NCI-H2029 treated with DMSO at 0.1 percent for 48 hours (cell line): Measurements from ENCODE around the gene SLMAP.

Experiments used
- DNase-seq: peaks from one replicate; lab custom pipeline; 2025; lab: John Stamatoyannopoulos, UW

SLMAP gene, protein sequence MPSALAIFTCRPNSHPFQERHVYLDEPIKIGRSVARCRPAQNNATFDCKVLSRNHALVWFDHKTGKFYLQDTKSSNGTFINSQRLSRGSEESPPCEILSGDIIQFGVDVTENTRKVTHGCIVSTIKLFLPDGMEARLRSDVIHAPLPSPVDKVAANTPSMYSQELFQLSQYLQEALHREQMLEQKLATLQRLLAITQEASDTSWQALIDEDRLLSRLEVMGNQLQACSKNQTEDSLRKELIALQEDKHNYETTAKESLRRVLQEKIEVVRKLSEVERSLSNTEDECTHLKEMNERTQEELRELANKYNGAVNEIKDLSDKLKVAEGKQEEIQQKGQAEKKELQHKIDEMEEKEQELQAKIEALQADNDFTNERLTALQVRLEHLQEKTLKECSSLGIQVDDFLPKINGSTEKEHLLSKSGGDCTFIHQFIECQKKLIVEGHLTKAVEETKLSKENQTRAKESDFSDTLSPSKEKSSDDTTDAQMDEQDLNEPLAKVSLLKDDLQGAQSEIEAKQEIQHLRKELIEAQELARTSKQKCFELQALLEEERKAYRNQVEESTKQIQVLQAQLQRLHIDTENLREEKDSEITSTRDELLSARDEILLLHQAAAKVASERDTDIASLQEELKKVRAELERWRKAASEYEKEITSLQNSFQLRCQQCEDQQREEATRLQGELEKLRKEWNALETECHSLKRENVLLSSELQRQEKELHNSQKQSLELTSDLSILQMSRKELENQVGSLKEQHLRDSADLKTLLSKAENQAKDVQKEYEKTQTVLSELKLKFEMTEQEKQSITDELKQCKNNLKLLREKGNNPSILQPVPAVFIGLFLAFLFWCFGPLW

DNA sequence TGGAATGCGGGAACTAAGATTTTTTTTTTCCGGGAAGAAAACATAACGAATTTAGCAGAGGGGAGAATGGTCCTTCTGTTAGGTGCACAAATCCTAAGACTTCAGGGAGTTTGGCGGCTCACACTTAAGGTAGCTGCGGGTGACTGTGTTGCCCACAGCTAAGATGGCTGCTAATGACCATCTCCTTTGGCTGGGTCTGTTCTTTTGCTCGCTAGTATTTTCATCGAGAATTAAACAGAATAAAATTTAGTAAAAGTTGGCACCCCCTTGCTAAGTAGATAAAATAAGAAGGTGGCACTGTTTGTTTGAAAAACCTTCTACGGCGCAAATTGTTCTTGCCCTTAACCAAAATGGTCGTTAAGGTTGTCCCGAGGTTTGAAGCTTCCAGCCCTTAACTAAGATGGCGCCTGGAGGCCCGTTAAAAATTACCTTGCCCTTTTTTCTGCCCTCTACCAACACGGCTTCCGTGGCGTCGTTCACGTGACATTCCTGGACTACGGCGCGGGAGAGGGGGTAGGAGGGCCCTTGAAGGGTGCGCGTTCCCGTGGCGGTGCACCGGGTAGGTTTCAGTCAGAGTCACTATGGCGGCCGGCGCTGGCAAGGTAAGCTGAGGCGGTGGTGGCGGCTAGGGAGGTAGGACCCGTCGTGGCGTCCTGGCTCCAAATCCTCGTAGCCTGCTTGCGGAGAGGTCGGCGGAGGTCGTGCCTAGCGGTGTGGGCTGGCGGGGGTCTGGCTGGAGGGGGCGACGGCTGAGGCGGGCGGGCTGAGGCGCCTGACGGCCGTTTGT, at the start of gene SLMAP:
Gene SLMAP, plus strand, starts transcription at position 569 of the 787 bp plus-strand sequence. CDS start 1,343 bp downstream, outside the sequence.
- peak; percentile 70 for DNase-seq

DNA sequence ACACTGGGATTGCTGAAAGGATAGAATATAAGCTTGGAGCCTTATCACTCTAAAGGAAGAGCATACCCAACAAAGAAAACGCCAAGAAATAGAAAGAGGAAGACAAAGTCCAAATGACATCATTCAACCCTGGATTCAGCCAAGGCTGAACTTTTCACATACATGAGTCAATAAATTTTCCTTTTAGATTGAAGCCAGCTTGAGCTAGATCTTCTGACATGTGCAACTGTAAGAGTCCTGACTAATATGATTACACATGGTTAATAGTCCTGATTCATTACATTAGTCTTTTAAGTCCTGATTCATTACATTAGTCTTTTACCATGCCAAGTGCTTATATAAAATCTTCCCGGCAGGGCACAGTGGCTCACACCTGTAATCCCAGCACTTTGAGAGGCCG, 49.6 kb upstream of the SLMAP start:
- no peak for DNase-seq

DNA sequence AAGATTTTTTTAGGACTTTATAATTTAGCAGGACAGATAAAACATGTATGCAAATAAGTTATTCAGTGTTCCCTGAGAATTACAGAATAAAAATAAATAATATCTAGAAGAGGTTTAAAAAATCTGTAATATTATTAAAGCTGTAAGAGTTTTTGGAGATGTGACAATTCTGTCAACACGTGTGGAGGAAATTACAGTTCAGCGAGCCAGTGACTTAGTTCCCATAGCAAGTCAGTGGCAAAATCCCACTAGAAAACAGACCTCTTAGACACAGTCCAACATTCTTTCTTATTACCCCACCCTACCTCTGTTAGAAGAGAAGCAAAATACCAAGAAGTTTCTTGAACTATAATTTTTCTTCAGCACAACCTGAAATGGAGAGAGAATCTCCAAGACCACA, 47.1 kb upstream of the SLMAP start:
- no peak for DNase-seq

DNA sequence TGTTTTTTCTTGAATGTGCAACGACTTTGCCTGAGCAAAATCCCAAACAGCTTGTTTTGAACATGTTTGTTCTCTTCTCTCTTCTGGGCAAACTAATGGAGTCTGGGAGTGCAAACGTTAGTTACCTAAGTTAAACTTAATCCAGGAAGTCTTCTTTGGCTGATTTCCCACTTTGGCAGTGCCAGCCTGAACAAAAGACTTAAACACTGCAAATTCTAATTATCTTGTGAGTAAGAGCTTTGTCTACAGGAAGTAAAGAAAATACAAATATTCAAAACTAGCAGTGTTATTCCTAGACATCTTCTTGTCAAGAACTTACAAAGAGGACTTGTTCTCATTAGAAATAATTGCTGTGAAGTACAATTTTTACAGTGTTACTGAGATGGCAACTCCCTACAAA, 46.5 kb upstream of the SLMAP start:
- DNase-seq = no peak

DNA sequence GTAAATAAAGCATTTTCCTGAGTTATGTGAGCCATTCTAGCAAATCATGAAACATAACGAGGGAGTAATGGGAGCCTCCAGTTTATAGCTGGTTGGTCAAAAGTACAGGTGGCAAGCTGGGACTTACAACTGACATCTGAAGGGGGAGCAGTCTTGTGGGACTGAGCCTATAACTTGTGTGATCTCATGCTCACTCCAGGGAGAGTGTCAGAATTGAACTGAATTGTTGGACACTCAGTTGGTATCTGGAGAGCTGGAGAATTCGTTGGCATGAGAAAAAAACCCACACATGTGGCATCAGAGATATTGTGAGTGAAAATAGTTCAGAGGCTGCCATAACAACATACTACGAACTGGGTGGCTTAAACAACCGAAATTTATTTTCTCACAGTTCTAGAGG, 40.4 kb upstream of the SLMAP start:
- DNase-seq = no peak

DNA sequence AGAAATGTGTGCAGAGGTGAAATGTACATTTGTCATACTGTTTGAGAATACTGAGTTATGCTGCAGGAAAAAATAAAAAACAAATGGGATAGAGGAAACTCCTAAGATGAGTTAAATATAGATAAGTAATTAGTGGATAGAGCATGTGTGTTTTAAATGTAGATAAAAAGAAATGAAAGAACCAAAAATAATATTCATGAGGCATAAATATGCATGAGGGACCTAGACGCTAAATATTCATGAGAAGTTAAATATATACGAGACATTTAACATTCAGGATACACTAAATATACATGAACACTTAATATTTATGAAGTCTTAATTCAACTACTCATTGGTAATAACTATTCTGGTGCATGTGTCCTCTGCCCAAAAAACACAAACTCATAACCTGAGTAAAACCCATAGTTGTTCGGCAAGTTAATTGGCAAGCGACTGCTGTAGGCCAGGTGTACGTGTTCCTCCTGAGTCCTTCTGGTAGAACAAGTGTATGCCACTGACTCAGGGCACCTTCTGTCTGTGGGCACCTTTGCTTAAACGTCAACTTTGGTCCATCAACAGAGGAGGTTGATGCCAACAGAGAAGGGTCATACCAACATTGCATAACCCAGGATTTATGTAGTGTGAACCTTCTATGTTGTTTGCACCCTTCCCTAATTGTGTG, 38.8 kb upstream of the SLMAP start:
- DNase-seq = no peak

DNA sequence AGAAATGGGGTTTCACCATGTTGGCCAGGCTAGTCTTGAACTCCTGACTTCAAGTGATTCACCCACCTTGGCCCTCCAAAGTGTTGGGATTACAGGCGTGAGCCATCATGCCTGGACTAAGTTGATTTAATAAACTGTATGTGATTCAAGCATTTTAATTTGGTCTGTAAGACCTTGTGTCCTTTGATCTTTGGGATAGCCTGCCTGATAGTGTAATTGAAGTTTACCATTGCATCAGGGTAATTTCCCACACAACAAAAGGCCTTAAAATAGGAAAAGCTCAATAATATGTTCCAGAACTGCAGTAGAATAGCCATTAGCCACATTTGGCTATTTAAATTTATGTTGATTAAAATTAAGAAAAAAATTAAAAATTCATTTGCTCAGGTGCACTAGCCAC, 38.0 kb upstream of the SLMAP start:
- no peak for DNase-seq

DNA sequence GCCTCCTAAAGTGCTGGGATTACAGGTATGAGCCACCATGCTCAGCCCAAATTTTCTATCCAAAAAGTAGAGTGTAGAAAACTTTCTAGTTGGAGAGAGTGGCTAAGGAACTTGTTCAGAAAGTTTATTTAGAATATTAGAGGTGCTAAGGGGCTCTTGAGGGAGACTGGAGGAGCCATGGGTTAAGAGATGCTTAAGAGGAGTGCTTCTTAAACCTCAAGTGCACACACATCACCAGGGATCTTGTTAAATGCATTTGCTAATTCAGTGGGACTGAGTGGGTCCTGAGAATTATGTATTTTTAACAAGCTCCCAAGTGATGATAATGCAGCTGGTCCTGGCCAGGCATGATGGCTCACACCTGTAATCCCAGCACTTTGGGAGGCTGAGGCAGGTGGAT, 29.7 kb upstream of the SLMAP start:
- DNase-seq = no peak

DNA sequence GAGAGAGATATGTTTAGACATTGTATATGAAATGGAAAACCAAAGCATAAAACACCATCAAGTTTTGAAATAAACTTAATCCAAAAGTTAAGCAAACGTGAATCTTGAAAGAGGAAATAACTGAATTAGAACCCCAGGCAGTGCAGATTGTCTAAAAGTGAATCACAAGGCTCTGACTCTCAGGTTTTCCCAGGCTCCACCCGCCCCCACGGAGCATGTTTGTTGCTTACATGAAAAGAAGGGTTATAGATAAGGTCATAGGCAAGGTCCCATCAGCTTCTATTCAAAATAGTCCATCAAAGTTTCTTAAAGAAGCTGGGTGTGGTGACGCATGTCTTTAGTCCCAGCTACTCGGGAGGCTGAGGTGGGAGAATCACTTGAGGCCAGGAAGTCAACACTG, 29.0 kb upstream of the SLMAP start:
- no peak for DNase-seq

DNA sequence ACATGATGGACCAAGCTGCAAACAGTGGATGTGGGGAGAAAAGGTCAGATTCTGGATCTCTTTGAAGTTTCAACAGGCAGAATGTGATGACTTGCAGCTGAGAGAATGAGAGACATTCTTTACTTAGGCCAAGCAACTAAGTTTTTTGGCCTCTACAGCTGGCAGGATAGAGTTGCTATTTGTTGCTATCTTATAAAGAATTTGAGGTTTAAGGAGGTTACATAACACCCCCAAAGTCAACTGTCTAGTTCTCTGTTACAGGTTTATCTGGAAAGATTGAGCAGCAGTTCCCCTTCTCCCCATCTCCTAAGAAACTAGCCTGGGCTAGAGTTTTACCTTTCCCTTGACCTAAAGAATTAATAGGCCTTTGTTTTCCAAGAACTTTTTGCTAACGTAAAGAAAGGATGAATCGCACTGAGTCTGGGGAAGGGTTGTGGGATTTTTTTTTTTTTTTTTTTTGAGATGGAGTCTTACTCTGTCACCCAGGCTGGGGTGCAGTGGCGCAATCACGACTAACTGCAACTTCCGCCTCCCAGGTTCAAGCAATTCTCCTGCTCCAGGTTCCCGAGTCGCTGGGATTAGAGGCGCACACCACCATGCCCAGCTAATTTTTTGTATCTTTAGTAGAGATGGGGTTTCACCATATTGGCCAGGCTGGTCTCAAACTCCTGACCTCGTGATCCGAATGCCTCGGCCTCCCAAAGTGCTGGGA, 26.6 kb upstream of the SLMAP start:
- DNase-seq = no peak

DNA sequence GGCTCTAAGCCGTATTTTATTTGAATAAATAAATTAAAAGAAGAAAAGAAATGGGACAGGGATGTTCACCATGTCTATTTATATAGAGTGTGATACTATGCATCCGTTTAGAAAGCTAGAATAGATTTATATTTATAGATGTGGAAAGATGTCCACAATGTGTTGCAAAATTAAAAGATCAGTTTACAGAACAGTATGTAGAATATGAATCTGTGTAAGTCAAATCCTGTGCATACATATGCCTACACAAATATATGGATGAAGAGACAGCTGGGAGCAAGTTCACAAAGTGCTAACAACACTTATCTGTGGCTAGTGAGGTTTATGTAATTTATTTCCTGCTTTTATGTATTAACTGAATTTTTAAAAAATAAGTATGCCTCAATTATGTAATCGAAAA, 25.4 kb upstream of the SLMAP start:
- DNase-seq = no peak

DNA sequence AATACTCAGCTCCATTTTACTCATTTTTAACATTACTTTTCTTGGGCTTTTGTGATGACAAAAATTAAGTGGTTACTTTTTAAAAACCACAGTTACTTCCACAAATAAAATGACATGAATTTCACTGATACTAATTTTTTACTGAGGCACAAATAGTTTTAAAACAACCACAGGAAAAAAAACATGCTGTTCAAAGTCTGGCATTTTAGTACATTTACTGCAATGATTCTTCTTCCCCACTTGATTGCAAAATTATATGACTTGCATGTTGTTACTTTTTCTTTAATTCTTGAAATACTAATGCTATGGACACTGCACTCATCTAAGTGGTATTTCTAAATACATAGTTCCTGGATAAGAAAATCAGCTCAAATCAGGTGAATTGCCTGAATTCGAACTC, 24.8 kb upstream of the SLMAP start:
- DNase-seq = no peak

DNA sequence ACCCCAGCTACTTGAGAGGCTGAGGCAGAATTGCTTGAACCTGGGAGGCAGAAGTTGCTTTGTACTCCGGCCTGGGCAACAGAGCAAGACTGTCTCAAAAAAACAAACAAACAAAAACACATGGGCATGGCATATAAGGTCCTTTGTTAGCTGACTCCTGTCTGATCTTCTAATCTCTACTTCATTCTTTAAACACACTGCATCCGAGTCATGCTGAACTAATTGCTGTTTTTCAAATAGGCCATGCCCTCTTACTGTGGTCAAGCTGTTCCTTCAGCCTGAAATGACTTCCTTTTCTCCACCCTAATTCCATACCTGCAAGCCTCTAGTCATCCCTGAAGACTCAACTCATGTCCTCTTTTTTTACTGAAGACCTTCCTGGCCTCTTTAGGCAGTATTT, 22.3 kb upstream of the SLMAP start:
- DNase-seq = no peak

DNA sequence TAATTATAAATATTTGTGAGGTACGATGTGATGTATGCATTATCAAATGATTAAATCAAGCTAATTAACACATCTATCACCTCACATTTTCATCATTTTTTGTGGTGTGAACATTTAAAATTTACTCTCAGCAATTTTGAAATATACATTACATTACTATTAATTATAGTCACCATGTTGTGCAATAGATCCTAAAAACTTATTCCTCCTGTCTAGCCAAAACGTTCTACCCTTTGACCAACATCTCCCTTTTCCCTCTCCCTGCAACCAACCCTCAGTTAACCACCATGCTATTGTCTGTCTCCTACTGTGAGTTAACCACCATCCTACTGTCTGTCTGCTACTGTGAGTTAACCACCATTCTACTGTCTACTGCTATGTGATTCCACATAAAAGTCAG, 20.7 kb upstream of the SLMAP start:
- no peak for DNase-seq

DNA sequence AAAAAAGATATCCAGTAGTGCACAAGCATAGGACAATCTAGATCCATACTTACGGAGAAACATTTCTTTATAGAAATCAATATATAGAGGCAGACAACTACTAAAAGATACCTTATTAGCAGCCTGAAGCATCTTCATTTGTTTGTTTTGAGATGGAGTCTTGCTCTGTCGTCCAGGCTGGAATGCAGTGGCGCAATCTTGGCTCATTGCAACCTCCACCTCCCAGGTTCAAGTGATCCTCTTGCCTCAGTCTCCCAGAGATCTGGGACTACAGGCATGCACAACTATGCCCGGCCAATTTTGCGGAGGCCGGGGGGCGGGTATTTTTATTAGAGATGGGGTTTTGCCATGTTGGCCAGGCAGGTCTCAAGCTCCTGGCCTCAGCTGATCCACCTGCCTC, 18.3 kb upstream of the SLMAP start:
- no peak for DNase-seq

DNA sequence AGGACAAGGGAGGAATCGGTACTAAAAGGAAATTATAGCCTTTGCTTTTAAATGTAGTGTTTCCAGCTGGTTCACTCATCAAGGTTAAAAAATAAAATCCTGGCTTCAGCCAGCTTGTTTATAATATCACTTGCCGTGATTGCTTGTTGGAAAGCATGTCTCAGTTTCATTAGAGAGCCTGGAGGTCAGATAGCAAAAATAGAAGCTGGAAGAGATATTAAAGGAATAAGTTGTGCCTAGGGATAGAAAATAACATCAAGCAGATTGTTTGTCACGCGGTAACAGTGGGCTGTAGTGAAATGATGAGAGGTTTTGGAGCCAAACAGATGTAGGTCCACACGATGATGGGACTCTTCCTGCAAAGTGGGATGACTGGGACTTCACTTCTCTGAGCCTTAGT, 17.7 kb upstream of the SLMAP start:
- DNase-seq = no peak

DNA sequence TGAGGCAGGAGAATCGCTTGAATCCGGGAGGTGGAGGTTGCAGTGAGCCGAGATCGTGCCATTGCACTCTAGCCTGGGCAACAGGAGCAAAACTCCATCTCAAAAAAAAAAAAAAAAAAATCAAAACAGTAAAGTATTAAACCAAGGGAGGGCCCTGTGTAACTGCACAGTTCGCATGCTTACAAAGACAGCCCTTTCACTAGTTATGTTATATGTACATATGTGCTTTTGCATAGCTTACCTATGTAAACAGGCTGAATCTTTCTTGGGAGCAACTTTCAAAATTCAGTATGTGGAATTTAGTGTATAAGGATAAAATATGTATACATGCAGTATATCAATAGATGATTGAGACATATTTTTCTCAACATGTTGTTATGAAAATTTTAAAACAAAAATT, 16.1 kb upstream of the SLMAP start:
- DNase-seq = no peak

DNA sequence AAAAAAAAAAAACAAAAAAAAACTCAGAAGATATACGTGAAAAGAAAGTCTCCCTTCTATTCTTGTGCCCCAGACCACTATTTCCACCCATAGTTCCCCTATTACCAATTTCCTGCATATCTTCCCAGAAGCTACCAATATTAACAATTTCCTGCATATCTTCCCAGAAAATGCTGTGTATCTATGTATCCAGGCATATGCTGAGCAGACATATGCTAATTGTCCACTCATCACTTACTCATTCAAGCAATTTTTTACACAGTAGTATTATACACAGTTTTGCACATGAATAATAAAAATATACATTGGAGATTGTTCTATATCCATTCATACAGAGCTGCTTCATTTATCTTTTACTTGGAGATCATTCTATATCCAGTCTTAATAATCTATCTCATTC, 12.6 kb upstream of the SLMAP start:
- DNase-seq = no peak

DNA sequence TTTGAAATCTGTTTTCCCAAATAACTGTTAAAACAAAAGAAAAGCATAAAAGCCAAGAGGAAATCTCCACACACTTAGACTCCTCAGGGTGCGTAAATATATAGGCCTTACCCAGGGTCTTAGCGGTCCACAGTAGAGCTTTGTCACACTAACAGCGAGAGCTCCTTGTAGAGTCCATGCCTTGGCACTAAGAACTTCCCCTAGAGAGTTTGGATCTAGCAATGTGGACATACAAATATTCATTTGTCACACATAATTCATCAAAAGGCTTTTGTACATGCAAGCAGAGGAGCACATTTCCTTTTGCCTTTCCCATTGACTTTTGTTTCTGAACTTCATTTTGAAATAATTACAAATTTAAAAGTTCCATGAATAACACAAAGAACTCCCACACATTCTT, 11.0 kb upstream of the SLMAP start:
- no peak for DNase-seq

DNA sequence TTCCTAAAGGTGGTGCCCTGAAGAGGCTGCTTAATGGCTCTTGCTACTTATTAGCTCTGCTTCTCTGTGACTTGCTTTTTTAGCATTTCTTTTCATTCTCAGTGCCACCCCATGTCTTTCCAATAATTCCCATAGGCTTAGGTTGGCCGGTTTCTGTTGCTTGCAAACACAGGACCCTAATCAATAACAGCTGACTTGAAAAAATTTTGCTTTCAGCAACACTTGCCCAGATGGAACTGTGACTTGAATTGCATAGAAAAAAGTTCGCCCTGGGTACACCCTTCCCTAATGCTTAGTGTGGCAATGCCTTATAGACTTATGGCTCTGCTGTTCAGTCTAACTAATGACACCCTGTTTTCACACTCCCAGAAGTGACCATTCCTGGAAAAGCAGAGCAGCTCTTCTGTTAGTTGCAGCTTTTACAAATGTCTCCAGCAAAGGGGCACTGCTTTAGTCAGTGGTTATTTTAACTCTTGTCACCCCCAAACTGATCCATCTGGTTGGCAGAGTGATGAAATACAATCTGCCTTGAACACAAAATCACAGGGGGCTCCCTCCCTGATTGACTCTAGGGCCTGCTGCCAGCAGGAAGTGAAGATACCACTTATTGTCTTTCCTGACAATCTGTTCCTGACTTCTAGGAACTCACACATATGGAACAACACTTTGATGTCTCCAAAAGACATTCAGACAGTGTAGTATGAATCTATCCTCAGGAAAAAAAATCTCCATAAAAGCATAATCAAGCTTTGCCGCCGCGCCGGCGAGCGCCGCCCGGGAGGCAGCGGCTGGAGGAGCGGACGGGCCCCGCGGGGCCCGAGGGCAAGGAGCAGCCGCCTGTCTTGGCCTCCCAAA, 9.7 kb upstream of the SLMAP start:
- DNase-seq = no peak
